ENCODE measurements around the gene MYH14. TPM values are rescaled to one million over a fixed set of nuclear protein-coding genes. Genes with fewer than 3 reads are reported as not detected.

The MYH14 gene
- total and polyA plus RNA-seq, 2 of the 13 experiments (the other 11 are each of a cell fraction or from before 2014, with no cell fraction given) = 5.5 to 5.8 TPM

DNA sequence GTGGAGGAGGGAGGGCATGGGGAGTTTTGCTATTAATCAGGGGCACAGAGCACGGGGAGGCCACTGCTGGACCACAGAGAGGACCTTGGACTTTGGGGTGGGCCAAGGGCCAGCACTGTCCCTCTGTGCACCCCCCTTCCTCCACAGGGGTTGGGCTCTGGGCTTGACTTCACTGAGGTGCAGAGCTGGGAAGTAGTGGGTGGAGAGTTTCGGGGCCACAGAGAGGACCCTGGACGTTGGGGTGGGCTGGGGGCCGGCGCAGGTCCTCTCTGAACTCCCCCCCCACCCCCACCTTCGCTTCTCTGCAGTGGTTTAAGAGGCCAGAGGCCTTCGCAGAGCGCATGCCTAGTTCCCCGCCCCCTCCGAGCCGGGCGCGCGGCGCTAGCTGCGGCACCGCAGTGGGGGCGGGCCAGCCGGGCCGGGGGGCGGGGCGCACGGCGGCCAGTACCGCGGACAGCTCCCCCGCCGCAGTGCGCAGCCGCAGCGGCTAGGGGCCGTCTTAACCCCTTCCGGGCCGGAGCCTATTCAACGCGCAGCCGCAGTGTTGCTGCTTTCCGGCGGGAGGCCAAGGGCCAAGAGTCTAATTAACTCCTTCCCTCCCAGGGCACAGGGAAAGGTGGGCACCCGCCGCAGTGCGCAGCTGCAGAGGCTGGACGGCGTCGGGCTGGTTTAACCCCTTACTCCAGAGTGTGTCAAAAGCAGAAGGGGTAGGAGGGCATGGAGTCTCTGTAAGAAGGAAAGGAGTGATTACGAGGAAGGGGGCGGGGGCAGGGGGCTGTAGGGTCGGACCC is 122.1 kb downstream of the MYH14 start (continued):
- TF ChIP-seq ZNF564 (CRISPR knock-in tag; IDR thresholded peaks at IDR 0.05) = 0 out of 2 replicates have a peak, but pooled peaks have one; percentile 69
- TF ChIP-seq FOSL1 (CRISPR knock-in tag; IDR thresholded peaks at IDR 0.05; ENCODE audit: borderline replicate concordance) = no peak
- peak; percentile 92; the same call in 1 of the 2 replicates for TF ChIP-seq ZNF558 (CRISPR knock-in tag; IDR thresholded peaks at IDR 0.05; ENCODE audit: borderline replicate concordance)
- TF ChIP-seq ZNF484 (CRISPR knock-in tag; IDR thresholded peaks at IDR 0.05; ENCODE audit: borderline replicate concordance, low read depth) = no peak
- peak; percentile 85 for TF ChIP-seq HOXA3 (CRISPR knock-in tag; IDR thresholded peaks at IDR 0.05)
- no peak for TF ChIP-seq E2F2 (CRISPR knock-in tag; IDR thresholded peaks at IDR 0.05; ENCODE audit: borderline replicate concordance)
- TF ChIP-seq ZBTB26 (CRISPR knock-in tag; IDR thresholded peaks at IDR 0.05; ENCODE audit: borderline replicate concordance) = 0 out of 2 replicates have a peak, but pooled peaks have one; percentile 50
- TF ChIP-seq GATAD1 (CRISPR knock-in tag; IDR thresholded peaks at IDR 0.05) = no peak
- TF ChIP-seq SAP130 (CRISPR knock-in tag; IDR thresholded peaks at IDR 0.05; ENCODE audit: low read depth) = peak; percentile 83
- no peak; the same call in 1 of the 2 replicates for TF ChIP-seq KLF9 (CRISPR knock-in tag; IDR thresholded peaks at IDR 0.05; ENCODE audit: low read depth)
- TF ChIP-seq, protein P1, sequence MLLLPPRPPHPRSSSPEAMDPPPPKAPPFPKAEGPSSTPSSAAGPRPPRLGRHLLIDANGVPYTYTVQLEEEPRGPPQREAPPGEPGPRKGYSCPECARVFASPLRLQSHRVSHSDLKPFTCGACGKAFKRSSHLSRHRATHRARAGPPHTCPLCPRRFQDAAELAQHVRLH (CRISPR knock-in tag; IDR thresholded peaks at IDR 0.05; ENCODE audit: borderline replicate concordance, low read depth) = 0 out of 2 replicates have a peak, but pooled peaks have one; percentile 78
- TF ChIP-seq ZBTB7A (CRISPR knock-in tag; IDR thresholded peaks at IDR 0.05) = peak; percentile 83
- peak; percentile 22 for TF ChIP-seq SKI (IDR thresholded peaks at IDR 0.05; ENCODE audit: partially characterized antibody)
- TF ChIP-seq MTF1 (CRISPR knock-in tag; IDR thresholded peaks at IDR 0.05) = no peak
- TF ChIP-seq SIN3A (IDR thresholded peaks at IDR 0.05; ENCODE audit: borderline replicate concordance, low read depth, low read length) = 0 out of 2 replicates have a peak, but pooled peaks have one; percentile 59
- TF ChIP-seq HCFC1 (IDR thresholded peaks at IDR 0.05; ENCODE audit: low read depth, low read length) = peak; percentile 16; the same call in 1 of the 2 replicates
- TF ChIP-seq MXD4 (CRISPR knock-in tag; IDR thresholded peaks at IDR 0.05) = peak; percentile 72; the same call in 1 of the 2 replicates
- TF ChIP-seq KLF11 (CRISPR knock-in tag; IDR thresholded peaks at IDR 0.05) = peak; percentile 74; the same call in 1 of the 2 replicates
- peak; percentile 21; the same call in 1 of the 2 replicates for TF ChIP-seq ZBTB38 (CRISPR knock-in tag; IDR thresholded peaks at IDR 0.05)
- peak; percentile 87 for TF ChIP-seq ZNF883 (CRISPR knock-in tag; IDR thresholded peaks at IDR 0.05; ENCODE audit: not compliant biosample characterization)
- TF ChIP-seq ISX (CRISPR knock-in tag; conservative IDR thresholded peaks at IDR 0.05) = no peak
- peak; percentile 81 for TF ChIP-seq ZNF607 (CRISPR knock-in tag; IDR thresholded peaks at IDR 0.05; ENCODE audit: borderline replicate concordance)
- TF ChIP-seq ZFP36L2 (CRISPR knock-in tag; IDR thresholded peaks at IDR 0.05) = 0 out of 2 replicates have a peak, but pooled peaks have one; percentile 72
- TF ChIP-seq ISL2 (CRISPR knock-in tag; IDR thresholded peaks at IDR 0.05) = 0 out of 2 replicates have a peak, but pooled peaks have one; percentile 15
- peak; percentile 86 for TF ChIP-seq HNF4A (CRISPR knock-in tag; IDR thresholded peaks at IDR 0.05)
- TF ChIP-seq ZMAT3 (CRISPR knock-in tag; conservative IDR thresholded peaks at IDR 0.05) = no peak
- peak; percentile 77; the same call in 1 of the 2 replicates for TF ChIP-seq ZNF33B (CRISPR knock-in tag; IDR thresholded peaks at IDR 0.05)
- TF ChIP-seq U2AF2 (IDR thresholded peaks at IDR 0.05; ENCODE audit: low read depth, low read length) = no peak
- no peak for TF ChIP-seq ZNF251 (CRISPR knock-in tag; IDR thresholded peaks at IDR 0.05)
- peak; percentile 33; the same call in 1 of the 2 replicates for TF ChIP-seq NR2F6 (IDR thresholded peaks at IDR 0.05)
- 0 out of 2 replicates have a peak, but pooled peaks have one; percentile 14 for TF ChIP-seq NR2F6 (CRISPR knock-in tag; IDR thresholded peaks at IDR 0.05)
